Measurements from ENCODE around the gene VOPP1.

DNA sequence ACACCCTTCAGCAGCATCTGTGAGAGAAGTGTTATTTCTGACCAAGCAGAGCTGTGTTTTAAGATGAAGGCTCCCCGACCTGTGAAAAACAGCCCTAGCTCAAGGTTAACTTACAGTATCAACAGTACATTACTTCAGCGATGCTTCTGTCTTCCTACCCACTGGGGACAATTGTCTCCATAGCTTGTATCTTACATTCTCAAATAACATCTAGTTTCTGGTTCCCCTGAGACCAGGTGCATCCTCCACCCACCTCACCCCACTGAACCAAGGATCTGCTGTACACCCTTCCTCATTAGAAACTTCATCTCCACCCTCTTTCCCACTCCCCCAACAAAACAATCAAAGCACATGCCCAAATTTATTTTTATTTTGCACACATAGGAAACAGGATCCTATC is 102.0 kb downstream of the VOPP1 start:
- TF ChIP-seq, protein P1, sequence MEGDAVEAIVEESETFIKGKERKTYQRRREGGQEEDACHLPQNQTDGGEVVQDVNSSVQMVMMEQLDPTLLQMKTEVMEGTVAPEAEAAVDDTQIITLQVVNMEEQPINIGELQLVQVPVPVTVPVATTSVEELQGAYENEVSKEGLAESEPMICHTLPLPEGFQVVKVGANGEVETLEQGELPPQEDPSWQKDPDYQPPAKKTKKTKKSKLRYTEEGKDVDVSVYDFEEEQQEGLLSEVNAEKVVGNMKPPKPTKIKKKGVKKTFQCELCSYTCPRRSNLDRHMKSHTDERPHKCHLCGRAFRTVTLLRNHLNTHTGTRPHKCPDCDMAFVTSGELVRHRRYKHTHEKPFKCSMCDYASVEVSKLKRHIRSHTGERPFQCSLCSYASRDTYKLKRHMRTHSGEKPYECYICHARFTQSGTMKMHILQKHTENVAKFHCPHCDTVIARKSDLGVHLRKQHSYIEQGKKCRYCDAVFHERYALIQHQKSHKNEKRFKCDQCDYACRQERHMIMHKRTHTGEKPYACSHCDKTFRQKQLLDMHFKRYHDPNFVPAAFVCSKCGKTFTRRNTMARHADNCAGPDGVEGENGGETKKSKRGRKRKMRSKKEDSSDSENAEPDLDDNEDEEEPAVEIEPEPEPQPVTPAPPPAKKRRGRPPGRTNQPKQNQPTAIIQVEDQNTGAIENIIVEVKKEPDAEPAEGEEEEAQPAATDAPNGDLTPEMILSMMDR (conservative IDR thresholded peaks at IDR 0.05; ENCODE audit: low read depth, low read length) = no peak
- TF ChIP-seq EZH2 (IDR thresholded peaks at IDR 0.05; ENCODE audit: low read length, unreplicated experiment) = no peak
- TF ChIP-seq EZH2phosphoT487 (IDR thresholded peaks at IDR 0.05; ENCODE audit: borderline replicate concordance, low read length) = no peak
